ENCODE measurements around the gene ST13. TPM values are rescaled to one million over a fixed set of nuclear protein-coding genes. Genes with fewer than 3 reads are reported as not detected.

ST13 gene
- 136 and 143 TPM in 2 replicates for total RNA-seq (2014; rRNA removed)
- Bru-seq, nascent RNA, result percentile 80 among the genes with signal in this experiment
- BruChase-seq, experiment 1, labeled RNA remaining after a 6-hour chase, result percentile 90 among the genes with signal in this experiment
- percentile 88 among the genes with signal in this experiment for BruChase-seq, experiment 2, labeled RNA remaining after a 2-hour chase
- long read RNA-seq, transcript ST13-201 (12 exons, 3,595 nt), result major isoform, 157 of 191 reads
- long read RNA-seq, partial matches to known transcripts, result 24 of 191 reads
- long read RNA-seq, other reads (novel, unspliced or antisense), result 10 of 191 reads

GRCh38 chr22:40856513-40857308, at the start of gene ST13, which contains the start of gene XPNPEP3:
Gene ST13 (minus strand): TSS chr22:40856639. CDS start chr22:40856540, 99 bp downstream.
Gene XPNPEP3 (plus strand): TSS chr22:40857148. CDS start chr22:40857182, 34 bp downstream.
- TF ChIP-seq EZH2 (IDR thresholded peaks at IDR 0.05; ENCODE audit: low read length, unreplicated experiment) (no peak), CTCF (conservative IDR thresholded peaks at IDR 0.05; ENCODE audit: low read depth, low read length) (peak; percentile 22; the same call in 1 of the 2 replicates), EZH2phosphoT487 (IDR thresholded peaks at IDR 0.05; ENCODE audit: borderline replicate concordance, low read length) (no peak)
- H3K9ac ChIP-seq (ENCODE audit: low read length), result peak within 1 kb of the TSS; percentile 98
- no peaks in the 10 kb centered on the region for H3F3A ChIP-seq (ENCODE audit: low read length, unreplicated experiment)
- H3K4me2 ChIP-seq (ENCODE audit: low read length), result peak within 1 kb of the TSS; percentile 95
- H3K27ac ChIP-seq (ENCODE audit: low read length), result peak within 1 kb of the TSS; percentile 96
- POLR2A ChIA-PET (ENCODE audit: unreplicated experiment), result interaction anchor here (0.5 to 0.7 kb wide), 6 partner anchors 15 to 222 kb away, joined by 3 to 34 read pairs (median 4); no protein-coding TSS in a partner anchor
- no peaks in the 10 kb centered on the region for H3K27me3 ChIP-seq (ENCODE audit: low read length)
- BruUV-seq (replicated peaks), result no TSS peak
- peaks cover 16% of the 10 kb centered on the region; the same call in 1 of the 2 replicates for H4K20me1 ChIP-seq (ENCODE audit: low read length)
- H2AFZ ChIP-seq (ENCODE audit: low read length), result peak within 1 kb of the TSS; percentile 86
- CTCF ChIA-PET, result interaction anchor here (0.6 kb wide), 1 partner anchor 43 kb away, joined by 6 read pairs; no protein-coding TSS in a partner anchor
- peak; percentile 95 for ATAC-seq
- peak; percentile 90 for DNase-seq
- no peaks in the 10 kb centered on the region for H3K9me2 ChIP-seq (replicated peaks; ENCODE audit: low read length)
- peaks cover 33% of the 10 kb centered on the region for H3K4me1 ChIP-seq (ENCODE audit: insufficient read depth, low read length)
- H3K9me3 ChIP-seq (ENCODE audit: low read length), result no peaks in the 10 kb centered on the region
- intact Hi-C loops (cut with micrococcal nuclease), result no loop called here
- peaks cover 4% of the 10 kb centered on the region; the same call in 1 of the 2 replicates for H3K36me3 ChIP-seq (ENCODE audit: low read depth, low read length)
- peaks cover 87% of the 10 kb centered on the region for H3K79me2 ChIP-seq (ENCODE audit: low read length)
- peak within 1 kb of the TSS; percentile 82 for H3K4me3 ChIP-seq (ENCODE audit: low read length)

- TF ChIP-seq EZH2 (IDR thresholded peaks at IDR 0.05; ENCODE audit: low read length, unreplicated experiment) (no peak), CTCF (conservative IDR thresholded peaks at IDR 0.05; ENCODE audit: low read depth, low read length) (no peak), EZH2phosphoT487 (IDR thresholded peaks at IDR 0.05; ENCODE audit: borderline replicate concordance, low read length) (no peak)
- no peaks in the 10 kb centered on the region for H3K79me2 ChIP-seq (ENCODE audit: low read length)
- no peaks in the 10 kb centered on the region for H4K20me1 ChIP-seq (ENCODE audit: low read length)
- no TSS peak for BruUV-seq (replicated peaks)
- no peak overlapping the region for H2AFZ ChIP-seq (ENCODE audit: low read length)
- H3K4me1 ChIP-seq (ENCODE audit: insufficient read depth, low read length), result no peaks in the 10 kb centered on the region
- DNase-seq, result peak; percentile 37
- H3F3A ChIP-seq (ENCODE audit: low read length, unreplicated experiment), result no peaks in the 10 kb centered on the region
- no peaks in the 10 kb centered on the region for H3K27me3 ChIP-seq (ENCODE audit: low read length)
- H3K27ac ChIP-seq (ENCODE audit: low read length), result no peak overlapping the region
- intact Hi-C loops (cut with micrococcal nuclease), result no loop called here
- ChIA-PET CTCF (no interaction called here), POLR2A (ENCODE audit: unreplicated experiment) (no interaction called here)
- no peak overlapping the region for H3K9ac ChIP-seq (ENCODE audit: low read length)
- H3K9me3 ChIP-seq (ENCODE audit: low read length), result no peaks in the 10 kb centered on the region
- no peak overlapping the region for H3K4me3 ChIP-seq (ENCODE audit: low read length)
- no peaks in the 10 kb centered on the region for H3K36me3 ChIP-seq (ENCODE audit: low read depth, low read length)
- no peaks in the 10 kb centered on the region for H3K9me2 ChIP-seq (replicated peaks; ENCODE audit: low read length)
- H3K4me2 ChIP-seq (ENCODE audit: low read length), result no peak overlapping the region
- no peak for ATAC-seq
These were observed 47.7 kb upstream of the ST13 start for GRCh38 chr22:40904101-40904500.

Measured in PC-3 (cell line).